NCI-H524 (cell line): ENCODE results near the gene LRIG2.
"Not testable (repeated sequence)": the region's sequence is repeated elsewhere in the genome, so short reads cannot be mapped to it uniquely, and the experiment has no call there.

Experiments used
- DNase-seq, 2 experiments: peaks; one replicate each; lab custom pipeline; 2025; lab: John Stamatoyannopoulos, UW

Gene LRIG2, protein sequence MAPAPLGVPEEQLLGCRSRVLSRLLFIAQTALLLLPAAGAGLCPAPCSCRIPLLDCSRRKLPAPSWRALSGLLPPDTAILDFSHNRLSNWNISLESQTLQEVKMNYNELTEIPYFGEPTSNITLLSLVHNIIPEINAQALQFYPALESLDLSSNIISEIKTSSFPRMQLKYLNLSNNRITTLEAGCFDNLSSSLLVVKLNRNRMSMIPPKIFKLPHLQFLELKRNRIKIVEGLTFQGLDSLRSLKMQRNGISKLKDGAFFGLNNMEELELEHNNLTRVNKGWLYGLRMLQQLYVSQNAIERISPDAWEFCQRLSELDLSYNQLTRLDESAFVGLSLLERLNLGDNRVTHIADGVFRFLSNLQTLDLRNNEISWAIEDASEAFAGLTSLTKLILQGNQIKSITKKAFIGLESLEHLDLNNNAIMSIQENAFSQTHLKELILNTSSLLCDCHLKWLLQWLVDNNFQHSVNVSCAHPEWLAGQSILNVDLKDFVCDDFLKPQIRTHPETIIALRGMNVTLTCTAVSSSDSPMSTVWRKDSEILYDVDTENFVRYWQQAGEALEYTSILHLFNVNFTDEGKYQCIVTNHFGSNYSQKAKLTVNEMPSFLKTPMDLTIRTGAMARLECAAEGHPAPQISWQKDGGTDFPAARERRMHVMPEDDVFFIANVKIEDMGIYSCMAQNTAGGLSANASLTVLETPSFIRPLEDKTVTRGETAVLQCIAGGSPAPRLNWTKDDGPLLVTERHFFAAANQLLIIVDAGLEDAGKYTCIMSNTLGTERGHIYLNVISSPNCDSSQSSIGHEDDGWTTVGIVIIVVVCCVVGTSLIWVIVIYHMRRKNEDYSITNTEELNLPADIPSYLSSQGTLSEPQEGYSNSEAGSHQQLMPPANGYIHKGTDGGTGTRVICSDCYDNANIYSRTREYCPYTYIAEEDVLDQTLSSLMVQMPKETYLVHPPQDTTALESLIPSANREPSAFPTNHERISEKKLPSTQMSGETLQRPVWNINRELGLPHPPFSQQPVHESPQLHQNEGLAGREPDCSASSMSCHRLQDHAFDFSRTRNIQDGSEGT

DNA sequence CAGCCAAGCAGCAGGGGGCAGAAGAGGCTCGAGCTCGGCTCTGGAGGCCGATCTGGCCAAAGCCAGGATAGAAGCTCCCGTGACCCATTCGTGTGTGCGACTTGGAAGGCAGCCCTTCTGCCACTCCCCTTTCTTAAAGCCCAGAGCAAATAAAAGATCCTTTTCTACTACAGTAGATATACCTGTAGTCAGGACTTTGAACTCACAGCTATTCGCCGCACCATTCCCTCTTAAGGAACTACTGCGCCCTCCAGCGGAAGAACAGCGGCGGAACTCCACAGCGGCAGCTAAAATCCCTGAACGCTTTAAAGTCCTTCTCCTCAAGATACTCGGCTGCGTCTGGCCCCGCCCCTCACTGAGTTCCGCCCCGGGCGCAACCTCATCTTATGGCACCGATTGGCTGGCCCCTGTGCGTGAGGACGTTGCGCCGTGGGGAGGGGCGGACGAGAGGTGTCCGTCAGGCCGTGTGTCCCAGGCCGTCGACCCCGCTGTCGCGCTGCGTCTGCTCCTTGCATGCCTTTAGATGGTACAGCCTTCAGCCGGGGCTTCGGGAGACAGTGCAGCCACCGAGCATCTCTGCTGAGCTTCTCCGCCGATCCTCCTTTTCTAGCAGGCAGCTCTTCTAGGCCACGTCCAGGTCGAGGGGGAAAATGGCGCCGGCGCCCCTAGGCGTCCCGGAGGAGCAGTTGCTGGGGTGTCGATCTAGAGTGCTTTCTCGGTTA is at the start of gene LRIG2:
Gene LRIG2, plus strand, starts transcription at position 442 of the 722 bp plus-strand sequence. Its CDS starts 209 bp downstream, at position 651.
- peak; percentile 97 for DNase-seq

DNA sequence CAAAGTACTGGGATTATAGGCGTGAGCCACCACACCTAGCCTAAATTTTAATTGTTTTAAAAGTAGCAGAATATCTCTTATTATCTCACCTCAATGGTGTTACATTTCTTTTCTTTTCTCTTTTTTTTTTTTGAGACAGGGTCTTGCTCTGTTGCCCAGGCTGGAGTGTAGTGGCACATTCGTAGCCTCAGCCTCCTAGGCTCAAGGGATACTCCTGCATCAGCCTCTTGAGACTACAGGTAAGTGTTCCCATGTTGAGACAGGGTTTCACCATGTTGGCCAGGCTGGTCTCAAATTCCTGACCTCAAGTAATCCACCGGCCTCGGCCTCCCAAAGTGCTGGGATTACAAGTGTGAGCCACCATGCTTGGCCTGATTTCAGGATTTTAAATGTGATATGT is 49.7 kb upstream of the LRIG2 start:
- DNase-seq: not testable (repeated sequence)

DNA sequence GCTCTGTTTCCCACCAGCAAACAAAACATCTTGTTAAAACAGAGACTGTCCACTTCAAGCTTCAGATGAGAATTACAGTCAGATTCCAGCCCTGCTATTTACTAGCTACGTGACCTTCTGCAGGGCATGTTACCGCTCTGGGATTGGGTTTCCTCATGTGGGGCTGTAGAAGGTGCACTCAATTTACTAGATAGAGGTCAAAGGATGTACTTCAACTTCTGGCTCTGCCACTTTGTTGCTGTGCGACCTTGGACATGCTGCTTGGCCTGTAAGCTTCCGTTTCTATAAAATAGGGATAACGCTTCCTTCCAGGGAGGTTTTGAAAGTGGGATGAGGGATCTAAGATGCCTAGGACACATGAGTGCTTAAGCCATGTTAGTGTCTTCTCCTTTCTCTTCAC is 46.0 kb upstream of the LRIG2 start:
- no peak for DNase-seq

DNA sequence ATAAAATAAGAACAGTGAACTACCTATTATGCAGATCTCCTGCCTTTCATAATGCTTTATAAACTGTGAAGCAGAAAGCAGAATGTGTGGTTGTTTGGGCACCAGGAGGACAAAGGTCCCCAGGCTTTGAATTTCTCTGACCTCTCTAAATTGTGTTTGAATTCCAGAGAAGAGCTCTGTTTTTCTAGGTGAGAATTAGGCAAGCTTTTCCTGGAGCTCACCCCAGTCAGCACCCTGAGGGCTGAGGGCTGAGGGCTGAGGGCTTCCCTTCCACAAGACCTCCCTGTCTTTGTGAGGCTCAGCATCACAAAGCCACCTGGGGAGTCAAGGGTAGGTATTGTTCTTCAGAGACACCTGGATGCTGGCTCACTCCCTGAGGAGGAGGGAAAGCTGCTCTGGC is 45.5 kb upstream of the LRIG2 start:
- no peak for DNase-seq

DNA sequence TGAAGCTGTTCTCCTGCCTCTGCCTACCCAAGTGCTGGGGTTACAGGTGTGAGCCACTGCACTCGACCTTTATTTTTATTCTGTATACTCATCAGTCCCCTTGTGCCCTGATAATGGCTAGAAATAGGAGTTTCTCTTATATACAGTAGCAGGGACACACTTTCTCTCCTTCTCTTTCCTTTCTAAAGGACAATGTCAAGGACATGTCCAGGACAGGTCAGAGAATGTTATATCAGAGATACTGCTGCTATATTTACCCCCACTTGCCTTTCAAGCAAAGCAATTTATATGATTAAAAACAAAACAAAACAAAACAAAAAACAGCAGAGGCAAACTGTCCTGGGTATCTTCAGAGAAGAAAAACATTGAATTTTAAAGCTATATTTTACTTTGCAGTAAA is 43.2 kb upstream of the LRIG2 start:
- DNase-seq: no peak

DNA sequence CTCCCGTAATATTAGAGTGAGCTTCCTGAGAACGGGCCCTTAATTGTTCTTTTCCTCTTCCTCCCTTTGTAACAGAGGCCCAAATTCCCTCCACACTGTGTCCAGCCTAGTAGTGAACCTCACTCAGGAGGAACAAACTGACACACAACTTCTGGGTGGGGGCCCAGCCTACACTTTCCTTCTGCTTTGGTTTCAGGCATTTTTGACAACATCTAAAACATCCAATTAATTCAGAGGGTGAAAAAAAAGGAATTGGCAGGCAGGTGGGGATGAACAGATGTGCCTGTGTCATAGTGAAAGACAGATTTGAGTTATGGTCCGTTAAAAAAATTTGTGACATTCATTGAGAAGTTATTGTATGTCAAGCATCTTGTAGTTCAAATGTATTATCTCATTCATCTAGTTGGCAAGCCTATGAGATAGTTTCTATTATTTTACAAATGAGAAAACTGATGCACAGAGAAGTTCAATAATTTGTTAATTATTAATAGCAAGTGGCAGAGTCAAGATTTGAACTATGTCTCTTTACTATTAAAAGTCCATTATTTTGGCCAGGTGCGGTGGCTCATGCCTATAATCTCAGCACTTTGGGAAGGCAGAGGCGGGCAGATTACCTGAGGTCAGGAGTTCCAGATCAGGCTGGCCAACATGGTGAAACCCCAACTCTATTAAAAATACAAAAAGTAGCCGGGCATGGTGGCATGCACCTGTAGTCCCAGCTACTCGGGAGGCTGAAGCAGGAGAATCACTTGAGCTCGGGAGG is 41.6 kb upstream of the LRIG2 start:
- peak in 1 of 2 experiments; percentile 12 for DNase-seq

DNA sequence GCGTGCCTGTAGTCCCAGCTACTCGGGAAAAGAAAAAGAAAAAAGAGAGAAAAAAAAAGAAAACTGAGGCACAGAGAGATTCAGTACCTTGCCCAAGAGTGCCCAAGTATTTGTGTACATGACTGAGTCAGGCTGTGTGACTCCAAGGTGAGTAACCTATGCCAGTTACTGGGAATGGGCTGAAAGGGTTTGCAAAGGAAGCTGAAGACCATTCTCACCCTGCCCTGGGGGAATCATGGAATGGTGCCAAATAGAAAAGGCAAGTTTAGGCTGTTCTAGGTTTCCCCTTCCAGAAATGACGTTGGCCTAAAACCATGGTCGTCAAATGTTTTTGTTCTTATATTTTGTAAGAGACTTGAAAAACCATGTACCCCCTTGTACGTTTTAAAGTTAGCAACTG is 37.9 kb upstream of the LRIG2 start:
- no peak for DNase-seq

DNA sequence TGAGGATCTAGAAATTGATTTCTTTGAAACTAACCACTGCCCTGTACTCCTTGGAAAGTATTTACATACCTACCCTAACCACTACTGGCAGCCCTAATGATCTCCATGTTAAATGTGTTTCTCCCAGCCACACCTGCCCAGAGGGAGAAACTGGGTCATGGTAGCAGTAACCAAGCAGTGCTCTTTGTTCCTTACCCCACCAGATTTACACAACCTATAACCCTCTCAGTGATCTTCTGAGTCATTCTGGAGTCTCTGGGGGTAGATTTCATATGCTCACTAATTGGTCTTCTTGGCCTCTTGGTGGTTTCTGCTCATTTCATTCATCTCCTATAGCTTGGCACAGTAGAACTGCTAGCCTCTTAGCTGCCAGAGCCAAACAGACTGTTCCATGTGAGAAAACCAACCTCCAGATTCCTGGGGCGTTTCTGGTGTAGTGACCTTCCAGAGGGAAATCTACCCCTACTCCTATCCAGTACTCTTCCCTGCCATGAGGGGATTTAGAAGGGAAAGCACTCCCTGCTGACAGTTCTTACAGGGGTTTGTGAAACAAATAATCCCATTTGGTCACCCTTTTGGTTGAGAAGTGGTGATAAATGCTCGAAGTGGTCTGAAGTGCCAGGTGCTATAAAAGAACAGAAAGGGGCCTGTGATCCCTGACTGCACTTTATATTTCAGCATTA is 36.2 kb upstream of the LRIG2 start:
- peak in 1 of 2 experiments; percentile 49 for DNase-seq

DNA sequence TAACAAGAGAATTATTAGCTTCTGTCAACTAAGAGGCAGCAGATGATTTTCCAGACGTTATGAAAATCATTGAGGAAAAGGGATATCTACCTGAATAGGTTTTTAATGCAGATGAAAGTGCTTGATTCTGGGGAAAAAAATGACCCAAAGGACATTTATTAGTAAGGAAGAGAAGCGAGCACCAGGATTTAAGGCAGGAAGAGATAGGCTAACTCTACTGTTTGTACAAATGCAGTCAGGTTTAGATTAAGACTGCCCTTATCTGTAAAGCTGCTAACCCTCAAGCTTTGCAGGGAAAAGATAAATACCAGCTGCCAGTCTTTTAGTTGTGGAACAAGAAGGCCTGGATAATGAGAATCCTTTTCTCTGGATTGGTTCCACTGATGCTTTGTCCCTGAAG is 33.0 kb upstream of the LRIG2 start:
- DNase-seq: peak in 1 of 2 experiments; percentile 52

DNA sequence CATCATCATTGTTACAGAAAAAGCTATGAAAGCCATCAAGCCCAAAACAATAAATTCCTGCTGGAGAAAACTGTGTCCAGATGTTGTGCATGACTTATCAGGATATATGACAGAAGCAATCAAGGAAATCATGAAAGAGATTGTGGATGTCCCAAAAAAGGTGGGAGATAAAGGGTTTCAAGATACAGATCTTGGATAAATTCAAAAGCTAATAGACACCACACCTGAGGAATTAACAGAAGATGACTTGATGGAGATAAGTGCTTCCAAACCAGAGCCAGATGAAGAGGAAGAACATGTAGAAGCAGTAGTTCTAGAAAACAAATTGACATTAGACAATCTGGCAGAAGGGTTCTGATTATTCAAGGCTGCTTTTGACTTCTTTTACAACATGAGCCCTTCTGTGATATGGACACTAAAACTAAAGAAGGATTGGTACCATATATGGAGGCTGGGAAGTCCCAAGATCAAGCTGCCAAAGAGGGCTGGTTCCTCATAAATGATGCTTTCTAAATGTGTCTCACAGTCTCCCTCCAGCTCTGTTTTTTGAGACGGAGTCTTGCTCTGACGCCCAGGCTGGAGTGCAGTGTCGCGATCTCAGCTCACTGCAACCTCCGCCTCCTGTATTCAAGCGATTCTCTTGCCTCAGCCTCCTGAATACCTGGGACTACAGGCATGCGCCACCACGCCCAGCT is 32.1 kb upstream of the LRIG2 start:
- DNase-seq: no peak

DNA sequence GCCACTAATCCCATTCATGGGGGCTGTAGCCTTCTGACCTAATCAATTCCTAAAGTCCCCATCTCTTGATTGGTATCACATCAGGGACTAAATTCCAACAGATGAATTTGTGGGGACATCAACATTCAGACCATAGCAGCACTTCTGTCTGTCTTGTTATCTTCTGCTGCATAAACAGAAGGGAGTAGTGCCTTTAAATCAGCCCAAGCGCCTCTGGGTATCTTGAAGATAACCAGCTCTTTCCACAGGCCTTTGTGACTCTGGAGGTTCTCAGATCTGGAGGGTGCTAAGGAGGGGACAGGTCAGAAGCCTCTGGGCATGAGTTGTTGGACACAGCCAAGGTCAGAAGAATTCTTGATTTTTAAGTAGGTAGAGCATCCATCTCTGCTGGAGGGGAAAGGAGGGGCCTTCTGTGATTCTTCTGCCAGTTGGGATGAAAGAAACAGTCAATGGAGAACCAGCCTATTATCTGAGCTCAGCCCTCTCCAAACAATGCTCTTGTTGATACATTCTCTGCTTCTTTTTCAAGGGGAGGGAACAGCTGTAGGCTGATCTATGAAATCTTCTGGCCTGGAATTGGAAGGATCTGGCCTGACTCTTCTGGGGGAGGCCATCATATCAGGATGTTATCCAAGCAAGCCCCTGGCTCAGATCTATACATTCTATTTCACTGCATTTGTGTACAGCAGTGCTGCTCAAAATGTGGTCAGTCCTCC is 31.3 kb upstream of the LRIG2 start:
- DNase-seq: no peak

DNA sequence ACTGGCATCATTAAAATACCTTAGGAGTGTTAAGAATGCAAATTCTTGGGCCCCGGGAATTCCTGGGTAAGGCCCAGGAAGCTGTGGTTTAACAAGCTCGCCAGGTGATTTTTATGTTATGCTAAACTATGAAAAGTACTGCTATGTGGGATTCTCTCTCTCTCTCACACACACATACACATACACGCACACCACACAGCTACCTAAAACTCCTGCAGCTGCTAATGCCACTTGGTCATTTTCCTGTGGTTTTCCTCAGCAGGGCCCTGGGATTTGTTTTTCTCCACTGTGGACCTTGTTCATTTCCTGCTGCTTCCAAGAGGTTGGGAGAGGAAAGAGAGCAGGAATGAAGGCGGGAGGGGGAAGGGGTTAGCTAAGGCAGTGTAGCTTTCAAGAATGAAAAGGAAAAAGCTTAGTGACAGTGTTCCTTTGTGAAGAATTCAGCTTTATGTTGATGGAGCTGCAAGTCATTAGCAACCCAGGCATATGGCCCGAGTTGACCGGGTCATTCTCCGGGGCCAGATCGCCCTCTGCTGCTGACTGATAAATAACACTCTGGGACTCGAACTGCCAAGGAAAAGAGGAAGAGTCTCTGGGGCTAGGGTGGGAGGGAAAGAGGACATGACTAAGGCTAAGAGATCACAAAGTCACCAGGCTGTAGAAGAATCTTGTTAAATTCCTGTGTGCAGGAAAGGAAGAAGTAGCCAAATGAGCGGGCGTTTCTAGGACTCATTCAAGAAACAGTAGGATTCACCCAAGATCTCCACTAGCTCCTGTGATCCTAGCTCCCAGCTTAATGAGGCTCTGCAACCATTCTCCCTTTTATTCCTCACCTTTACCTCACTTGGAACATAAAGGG is 30.5 kb upstream of the LRIG2 start:
- DNase-seq: peak; percentile 18 to 58

DNA sequence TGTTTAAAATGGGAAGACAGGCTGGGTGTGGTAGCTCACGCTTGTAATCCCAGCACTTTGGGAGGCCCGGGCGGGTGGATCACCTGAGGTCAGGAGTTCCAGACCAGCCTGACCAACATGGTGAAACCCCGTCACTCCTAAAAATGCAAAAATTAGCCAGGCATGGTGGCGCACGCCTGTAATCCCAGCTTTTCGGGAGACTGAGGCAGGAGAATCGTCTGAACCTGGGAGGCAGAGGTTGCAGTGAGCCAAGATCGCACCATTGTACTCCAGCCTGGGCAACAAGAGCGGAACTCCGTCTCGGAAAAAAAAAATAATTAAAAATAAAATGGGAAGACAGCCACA is 29.9 kb upstream of the LRIG2 start:
- DNase-seq: not testable (repeated sequence)

DNA sequence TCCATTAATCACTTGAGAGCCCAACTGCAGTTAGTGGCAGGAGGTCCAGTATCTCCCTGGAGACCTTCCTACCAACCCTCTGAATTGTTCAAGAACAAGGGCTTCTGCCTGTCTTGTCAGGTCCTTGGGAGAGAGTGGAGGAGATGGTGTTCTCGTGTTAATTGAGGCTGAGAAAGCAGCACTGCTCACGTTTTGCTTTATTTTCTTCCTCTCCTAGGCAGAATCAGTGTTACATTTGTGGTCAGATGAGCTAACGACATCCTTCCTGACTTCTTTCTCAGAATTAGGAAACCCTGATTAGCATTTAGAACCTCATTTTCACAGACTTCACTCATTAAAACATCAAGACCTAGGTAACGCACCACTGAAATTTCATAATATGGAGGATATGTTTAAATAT is 26.4 kb upstream of the LRIG2 start:
- DNase-seq: no peak

DNA sequence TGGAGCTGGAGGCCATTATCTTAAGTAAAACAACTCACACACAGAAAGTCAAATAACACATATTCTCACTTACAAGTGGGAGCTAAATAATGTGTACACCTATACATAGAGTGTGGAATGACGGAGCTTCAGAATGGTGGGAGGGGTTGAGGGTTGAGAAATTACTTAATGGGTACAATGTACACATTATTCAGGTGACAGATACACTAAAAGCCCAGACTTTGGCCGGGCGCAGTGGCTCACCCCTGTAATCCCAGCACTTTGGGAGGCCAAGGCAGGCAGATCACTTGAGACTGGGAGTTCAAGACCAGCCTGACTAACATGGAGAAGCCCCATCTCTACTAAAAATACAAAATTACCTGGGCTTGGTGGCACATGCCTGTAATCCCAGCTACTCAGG is 24.9 kb upstream of the LRIG2 start:
- no peak for DNase-seq

DNA sequence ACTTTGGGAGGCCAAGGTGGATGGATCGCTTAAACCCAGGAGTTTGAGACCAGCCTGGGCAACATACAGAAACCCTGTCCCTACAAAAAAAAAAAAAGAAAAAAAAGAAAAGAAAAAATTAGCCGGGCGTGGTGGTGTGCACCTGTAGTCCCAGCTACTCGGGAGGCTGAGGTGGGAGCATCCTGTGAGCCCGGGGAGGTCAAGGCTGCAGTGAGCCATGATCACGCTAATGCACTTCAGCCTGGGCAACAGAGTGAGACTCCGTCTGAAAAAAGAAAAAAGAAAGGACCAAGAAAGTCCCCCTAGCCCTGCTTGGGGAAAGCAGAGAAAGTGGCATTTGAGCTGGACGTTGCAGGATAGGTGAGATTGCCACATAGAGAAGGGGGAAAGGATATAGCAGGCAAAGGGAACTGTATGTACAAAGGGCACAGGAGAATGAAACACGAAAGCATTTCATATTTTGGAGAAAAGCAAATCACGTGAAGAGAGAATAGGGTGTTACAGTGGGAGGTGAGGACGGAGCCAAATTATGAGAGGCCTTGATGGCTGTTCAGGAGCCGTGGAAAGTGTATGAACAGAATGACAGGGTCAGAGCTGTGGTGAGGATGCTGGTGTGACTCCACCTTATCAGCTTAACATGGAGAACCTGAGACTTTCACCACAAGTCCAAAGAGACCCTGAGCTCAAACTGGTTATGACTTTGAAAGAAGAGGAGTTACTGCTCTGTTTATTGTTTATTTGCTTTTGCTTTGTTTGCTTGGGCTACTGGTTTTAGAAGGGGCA is 19.5 kb upstream of the LRIG2 start:
- no peak for DNase-seq

DNA sequence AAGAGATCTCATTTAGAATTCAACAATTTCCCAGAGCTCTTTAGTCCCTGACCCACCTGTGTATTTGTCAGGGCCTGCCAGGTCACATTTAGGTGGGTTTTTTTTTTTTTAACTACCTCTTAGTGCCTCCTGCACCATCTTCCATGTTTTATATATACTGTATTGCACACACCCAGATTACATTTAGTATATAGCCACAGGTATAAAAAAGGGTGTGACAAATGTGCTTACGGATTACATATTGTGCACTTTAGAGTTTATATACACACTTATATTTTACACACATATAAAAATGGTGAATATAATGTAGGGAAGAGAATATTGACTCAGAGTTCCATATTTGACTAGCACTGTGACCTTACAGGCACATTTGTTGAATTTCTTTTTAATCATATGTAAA is 17.4 kb upstream of the LRIG2 start:
- DNase-seq: no peak

DNA sequence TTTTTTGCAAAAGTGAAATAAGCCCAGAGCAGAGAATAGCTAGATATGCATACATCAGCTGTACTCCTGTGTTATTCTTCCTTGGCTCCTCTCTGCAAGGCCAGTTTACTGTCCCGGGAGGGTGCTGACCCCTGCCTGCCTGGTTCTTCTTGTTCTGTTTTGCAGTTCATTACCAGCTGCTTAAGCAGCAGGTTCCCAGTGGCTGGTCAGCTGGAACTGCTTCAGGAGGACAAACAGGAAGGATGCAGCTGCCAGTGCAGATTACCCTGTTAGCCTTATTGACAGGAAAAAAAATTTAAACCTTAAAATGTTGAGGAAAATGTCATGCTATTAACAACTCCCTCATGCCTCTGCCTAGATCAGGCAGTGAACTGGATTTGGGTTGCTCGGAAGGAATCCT is 16.0 kb upstream of the LRIG2 start:
- DNase-seq: peak in 1 of 2 experiments; percentile 26
